Neuron (in vitro differentiated cells): Measurements from ENCODE around the gene TREML2.

Experiments
- H2AFZ ChIP-seq: one replicate; pipeline ENCODE4 v1.6.1; 2013; ENCODE audit warnings: low read depth, mild to moderate bottlenecking, inconsistent platforms, low read length, moderate library complexity
- H3K27me3 ChIP-seq: one replicate; pipeline ENCODE4 v1.6.1; 2013; ENCODE audit warnings: low read length; ENCODE audit not compliant: insufficient read depth
- H3K36me3 ChIP-seq: one replicate; pipeline ENCODE4 v1.6.1; 2013; ENCODE audit warnings: low read length; ENCODE audit not compliant: insufficient read depth
- H3K4me1 ChIP-seq: one replicate; pipeline ENCODE4 v1.6.1; 2013; ENCODE audit warnings: low read length; ENCODE audit not compliant: insufficient read depth
- H3K4me3 ChIP-seq: 2 replicates; pipeline ENCODE4 v1.5.1; 2013; ENCODE audit warnings: mild to moderate bottlenecking, low read length, moderate library complexity
- H3K9me3 ChIP-seq: one replicate; pipeline ENCODE4 v1.6.1; 2013; ENCODE audit warnings: low read length

Gene TREML2

DNA sequence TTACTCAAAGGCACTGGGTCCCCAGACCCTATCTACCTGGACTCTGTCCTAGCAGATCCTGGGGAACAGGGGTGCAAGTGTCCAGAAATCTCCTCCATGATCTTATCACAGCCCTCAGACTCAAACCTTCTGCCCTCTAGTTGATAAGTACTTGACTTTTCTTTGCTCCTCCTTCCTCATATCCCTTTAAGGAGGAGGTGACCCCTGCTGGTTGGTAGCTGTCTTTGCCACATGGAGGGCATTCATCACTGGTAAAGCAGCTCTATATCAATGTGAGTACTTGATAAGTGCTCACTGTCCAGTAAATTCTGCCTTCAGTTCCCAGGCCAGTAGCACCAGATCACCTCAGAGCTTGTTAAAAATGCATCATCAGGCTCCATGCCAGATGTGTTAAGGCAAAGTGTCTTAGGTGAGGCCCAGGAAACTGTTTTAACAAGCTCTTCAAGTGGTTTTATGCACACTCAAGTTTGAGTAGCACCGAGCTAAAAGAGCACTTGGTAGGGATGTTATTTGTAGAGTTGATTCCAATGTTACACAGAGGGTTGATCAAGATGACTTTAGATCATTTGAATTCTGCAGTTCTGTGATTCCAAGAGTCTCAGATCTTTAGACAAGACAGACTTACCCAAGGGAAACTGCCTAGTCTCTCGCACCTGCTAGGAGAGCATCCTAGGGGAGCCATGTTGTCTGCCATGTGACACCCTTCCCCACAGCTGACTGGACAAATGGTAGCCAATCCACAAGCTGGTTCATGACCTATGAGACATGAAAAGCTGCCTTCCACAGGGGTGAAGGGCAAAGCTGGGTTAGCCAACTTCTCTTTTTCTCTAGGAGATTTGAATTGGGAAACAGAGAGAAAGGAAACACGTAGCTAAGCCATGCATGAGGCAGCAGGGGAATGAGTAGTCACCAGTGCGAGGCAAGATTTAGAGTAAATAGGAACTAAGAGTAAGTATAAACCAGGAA, 18.6 kb downstream of the TREML2 start:
- no peak overlapping the region for H3K4me3 ChIP-seq
- H3K27me3 ChIP-seq, result peaks cover 15% of the 10 kb centered on the region
- no peak overlapping the region for H2AFZ ChIP-seq
- no peaks in the 10 kb centered on the region for H3K9me3 ChIP-seq
- no peaks in the 10 kb centered on the region for H3K4me1 ChIP-seq
- H3K36me3 ChIP-seq, result no peaks in the 10 kb centered on the region

DNA sequence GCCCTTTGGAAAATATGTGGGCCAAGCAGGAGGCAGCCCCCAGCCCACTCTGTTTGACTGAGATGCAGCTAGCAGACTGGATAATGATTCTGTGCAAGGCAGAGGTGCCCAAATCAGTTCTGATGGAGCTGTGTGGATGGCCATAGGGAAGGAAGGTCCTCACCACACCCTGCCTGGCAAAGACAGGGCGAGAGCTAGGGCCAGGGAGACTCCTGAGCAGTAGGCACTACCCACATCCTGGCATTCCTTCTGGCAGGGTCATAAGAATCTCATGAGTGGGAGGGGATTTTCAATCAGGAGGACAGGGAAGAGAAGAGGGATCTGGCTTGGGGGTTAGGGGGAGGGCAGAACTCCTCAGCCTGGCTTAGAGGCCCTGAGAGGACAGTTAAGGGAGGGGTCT, 19.4 kb downstream of the TREML2 start:
- no peaks in the 10 kb centered on the region for H3K4me1 ChIP-seq
- no peaks in the 10 kb centered on the region for H3K9me3 ChIP-seq
- peaks cover 15% of the 10 kb centered on the region for H3K27me3 ChIP-seq
- H2AFZ ChIP-seq, result no peak overlapping the region
- H3K36me3 ChIP-seq, result no peaks in the 10 kb centered on the region
- no peak overlapping the region for H3K4me3 ChIP-seq

DNA sequence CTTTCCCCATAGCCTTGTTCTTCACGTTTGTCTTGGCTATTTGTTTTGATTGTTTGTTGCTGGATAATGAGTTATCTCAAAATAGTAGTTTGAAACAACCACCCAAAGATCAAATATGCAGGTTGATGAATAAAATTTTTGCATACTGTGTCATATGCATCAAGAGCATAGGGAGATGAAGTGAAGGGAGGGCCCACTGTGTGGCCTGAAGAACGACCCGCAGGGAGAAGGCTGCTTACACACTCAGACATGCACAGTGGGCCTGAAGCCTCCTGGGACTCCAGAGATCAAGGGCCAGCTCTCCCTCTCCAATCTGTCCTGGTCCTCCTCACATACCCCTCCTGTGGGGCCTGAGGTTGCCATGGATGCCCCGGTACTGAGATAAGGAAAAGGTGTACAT, 21.8 kb downstream of the TREML2 start:
- Histone ChIP-seq H3K4me1 (no peaks in the 10 kb centered on the region), H3K4me3 (no peak overlapping the region), H3K27me3 (peaks cover 5% of the 10 kb centered on the region), H3K36me3 (no peaks in the 10 kb centered on the region), H2AFZ (no peak overlapping the region), H3K9me3 (no peaks in the 10 kb centered on the region)

DNA sequence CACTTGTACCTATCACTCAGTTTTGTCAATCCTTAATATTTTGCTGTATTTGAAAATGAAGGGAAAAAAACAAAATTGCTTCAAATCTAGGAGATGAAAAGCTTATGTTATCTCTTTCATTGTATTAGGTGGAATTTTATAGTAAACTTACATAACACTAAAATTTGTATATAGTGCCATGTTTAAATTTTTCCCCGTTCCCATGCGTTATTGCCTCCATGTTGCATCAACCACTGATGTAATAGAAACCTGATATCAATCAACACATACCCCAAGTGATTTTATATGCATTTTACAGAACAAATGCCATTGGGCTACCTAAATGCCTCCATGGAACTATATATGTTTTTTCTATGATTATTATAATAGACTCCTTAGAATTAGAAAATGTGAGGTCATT, 23.3 kb downstream of the TREML2 start:
- Histone ChIP-seq H3K9me3 (no peaks in the 10 kb centered on the region), H2AFZ (no peak overlapping the region), H3K27me3 (peaks cover 5% of the 10 kb centered on the region), H3K4me1 (no peaks in the 10 kb centered on the region), H3K36me3 (no peaks in the 10 kb centered on the region), H3K4me3 (no peak overlapping the region)

DNA sequence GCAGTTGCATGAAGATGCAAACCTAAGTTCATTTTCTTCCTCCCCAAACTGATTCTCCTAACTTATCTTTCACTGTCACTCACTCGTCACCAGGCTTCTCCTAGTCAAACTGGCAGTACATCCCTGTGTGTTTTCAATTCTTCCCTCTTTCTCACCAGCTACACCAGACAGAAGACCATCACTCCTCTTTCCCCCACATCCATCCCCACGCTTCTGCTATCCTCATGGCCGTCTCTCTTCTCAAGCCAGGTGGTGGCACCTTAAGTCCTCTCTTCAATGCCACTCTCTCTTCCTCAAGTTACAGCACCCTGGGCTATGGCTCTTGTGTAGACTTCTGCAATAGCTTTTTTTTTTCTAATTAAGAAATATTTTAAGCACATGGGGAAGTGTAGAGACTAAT, 23.7 kb downstream of the TREML2 start:
- no peaks in the 10 kb centered on the region for H3K9me3 ChIP-seq
- peaks cover 5% of the 10 kb centered on the region for H3K27me3 ChIP-seq
- H3K4me1 ChIP-seq, result no peaks in the 10 kb centered on the region
- no peaks in the 10 kb centered on the region for H3K36me3 ChIP-seq
- no peak overlapping the region for H2AFZ ChIP-seq
- H3K4me3 ChIP-seq, result no peak overlapping the region

DNA sequence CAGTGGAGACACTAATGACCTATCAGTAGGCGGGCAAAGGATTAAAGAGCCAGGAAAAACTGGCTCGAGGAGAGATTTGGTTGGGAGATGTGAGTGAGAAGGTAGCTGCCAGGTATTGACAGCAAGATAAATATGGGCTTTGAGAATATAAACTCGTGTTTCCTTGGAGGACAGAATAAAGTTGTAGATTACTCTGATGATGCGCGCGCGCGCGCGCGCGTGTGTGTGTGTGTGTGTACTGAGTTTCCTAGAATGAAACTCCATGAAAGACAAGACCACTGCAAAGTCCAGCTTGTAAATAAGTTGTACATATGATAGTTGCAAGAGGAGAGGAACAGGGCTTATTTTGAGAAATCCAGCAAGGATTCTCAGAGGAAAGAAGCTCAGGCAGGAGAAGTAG, 24.8 kb downstream of the TREML2 start:
- Histone ChIP-seq H3K9me3 (no peaks in the 10 kb centered on the region), H3K27me3 (peaks cover 5% of the 10 kb centered on the region)

DNA sequence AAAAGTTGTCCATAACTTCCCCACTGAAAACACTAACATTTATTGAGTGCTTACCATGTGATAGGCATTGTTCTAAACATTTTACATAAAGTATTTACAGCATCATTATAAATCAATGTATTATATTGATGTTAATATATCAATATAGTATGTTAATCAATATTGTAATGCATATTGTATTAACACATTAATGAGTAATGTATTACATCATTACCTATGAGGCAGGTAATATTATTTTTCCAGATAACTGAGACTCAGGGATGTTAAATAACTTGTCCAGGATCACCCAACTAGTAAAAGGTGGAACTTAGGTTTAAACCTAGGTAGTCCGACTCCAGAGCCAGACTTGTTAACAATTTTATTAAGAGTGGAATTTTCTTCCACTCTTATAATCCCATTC, 25.9 kb downstream of the TREML2 start:
- Histone ChIP-seq H3K9me3 (no peaks in the 10 kb centered on the region), H3K4me1 (no peaks in the 10 kb centered on the region), H3K27me3 (peaks cover 5% of the 10 kb centered on the region), H3K4me3 (no peak overlapping the region), H2AFZ (no peak overlapping the region), H3K36me3 (no peaks in the 10 kb centered on the region)

More for the DNA sequence above, 24.8 kb downstream of the TREML2 start:
- Histone ChIP-seq H3K36me3 (no peaks in the 10 kb centered on the region), H3K4me1 (no peaks in the 10 kb centered on the region), H2AFZ (no peak overlapping the region), H3K4me3 (no peak overlapping the region)

DNA sequence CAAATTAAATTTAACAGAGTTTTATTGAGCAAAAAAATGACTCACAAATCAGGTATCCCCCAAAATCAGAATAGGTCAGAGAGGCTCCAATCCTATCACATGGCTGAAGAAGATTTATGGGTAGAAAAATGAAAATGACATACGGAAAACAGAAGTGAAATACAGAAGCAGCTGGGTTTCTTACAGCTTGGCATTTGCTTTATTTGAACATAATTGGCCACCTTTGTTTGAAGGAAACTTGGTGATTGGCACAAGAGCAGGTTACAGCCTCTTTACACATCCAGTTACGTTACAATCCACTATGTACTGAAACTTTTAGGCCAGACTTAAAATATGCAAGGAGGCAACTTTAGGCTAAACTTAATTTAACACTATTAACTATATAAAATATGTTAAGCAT, 26.3 kb downstream of the TREML2 start:
- no peaks in the 10 kb centered on the region for H3K36me3 ChIP-seq
- H3K4me3 ChIP-seq, result no peak overlapping the region
- H2AFZ ChIP-seq, result no peak overlapping the region
- no peaks in the 10 kb centered on the region for H3K9me3 ChIP-seq
- no peaks in the 10 kb centered on the region for H3K4me1 ChIP-seq
- peaks cover 4% of the 10 kb centered on the region for H3K27me3 ChIP-seq

DNA sequence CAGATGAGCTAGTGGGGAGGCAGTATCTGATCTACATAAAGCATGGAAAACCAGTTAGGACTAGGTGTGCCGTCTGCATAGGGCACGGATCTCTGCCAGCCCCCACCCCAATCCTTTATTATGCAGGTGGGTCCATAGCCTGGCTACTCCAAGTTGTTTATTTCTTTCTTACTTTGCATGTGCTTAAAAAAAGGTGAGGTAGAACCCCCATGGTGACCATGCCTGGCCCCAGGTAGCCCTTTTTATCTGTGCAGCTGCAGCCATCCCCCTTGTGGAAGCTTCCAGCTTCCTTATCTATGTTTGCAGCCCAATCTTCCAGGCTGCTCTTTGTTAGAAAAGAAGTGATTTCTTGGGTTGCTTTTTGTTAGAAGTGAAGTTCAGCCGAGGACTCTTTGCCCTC, 29.0 kb downstream of the TREML2 start:
- Histone ChIP-seq H3K27me3 (no peaks in the 10 kb centered on the region), H3K4me3 (no peak overlapping the region), H3K36me3 (no peaks in the 10 kb centered on the region), H3K4me1 (no peaks in the 10 kb centered on the region), H3K9me3 (no peaks in the 10 kb centered on the region), H2AFZ (no peak overlapping the region)

DNA sequence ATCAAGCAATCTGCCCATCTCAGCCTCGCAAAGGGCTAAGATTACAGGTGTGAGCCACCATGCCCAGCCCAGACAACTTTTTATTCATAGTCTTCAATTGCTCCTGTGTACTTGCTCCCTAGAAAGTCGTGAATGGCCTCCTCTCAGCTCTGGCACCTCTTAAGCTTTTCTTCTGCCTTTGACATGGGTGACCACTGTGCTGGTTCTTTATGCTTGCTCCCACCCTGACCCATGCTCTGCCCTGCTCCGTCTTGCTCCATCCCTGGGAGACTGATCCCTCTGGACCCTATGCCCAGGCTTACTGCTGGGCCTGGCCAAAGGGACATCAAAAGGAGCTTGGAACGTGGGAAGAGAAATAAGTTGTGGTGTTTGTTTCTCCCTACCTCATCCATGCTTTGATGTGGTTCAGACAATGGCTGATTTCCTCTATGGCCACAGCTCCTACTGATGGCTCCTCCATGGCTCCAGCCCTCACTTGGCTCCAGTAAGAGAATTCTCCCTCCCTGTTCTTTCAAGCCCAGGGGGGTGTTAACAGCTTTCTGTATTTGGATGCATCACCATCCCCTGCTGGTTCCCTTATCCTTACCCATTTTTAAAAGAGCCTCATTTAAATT, 30.3 kb downstream of the TREML2 start:
- H3K4me3 ChIP-seq, result no peak overlapping the region
- H3K4me1 ChIP-seq, result no peaks in the 10 kb centered on the region
- H3K9me3 ChIP-seq, result no peaks in the 10 kb centered on the region
- H3K27me3 ChIP-seq, result no peaks in the 10 kb centered on the region
- no peak overlapping the region for H2AFZ ChIP-seq
- no peaks in the 10 kb centered on the region for H3K36me3 ChIP-seq

DNA sequence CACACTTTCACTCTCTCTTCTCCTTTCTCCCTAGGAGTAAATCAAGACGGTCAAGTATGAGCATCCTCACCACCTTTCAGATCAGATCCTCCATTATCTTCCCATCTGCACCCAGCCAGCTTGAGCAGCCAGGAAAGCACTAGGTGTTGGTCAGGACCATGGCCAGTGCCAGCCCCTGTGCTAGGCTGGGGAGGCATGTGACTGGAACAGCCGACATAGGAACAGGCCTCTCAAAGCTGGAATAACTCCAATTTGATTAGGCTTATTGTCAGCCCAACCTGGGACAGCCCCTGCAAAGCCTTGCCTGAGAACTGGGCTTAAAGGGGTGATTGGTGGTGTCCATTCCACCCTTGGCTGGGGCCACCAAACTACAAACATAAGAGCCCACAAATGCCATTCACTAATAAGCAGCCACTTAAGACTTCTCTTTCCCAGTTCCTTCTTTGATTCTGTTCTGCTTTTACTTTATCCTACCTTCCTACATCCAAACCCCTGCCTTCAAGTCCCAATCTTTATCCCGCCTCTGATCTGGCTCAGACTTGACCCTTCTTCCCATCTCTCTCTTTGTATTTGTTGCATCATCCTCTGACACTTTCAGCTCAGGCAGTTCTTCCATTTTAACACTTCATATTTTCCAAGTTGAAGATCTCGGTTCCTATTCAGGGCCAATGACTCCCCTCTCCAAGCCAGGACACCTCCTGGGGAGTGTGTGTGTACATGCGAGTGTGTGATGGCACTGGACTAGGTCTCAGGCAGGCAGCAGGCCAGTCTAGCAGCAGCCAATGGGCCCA, 33.6 kb downstream of the TREML2 start:
- Histone ChIP-seq H3K36me3 (no peaks in the 10 kb centered on the region), H3K4me1 (no peaks in the 10 kb centered on the region)

DNA sequence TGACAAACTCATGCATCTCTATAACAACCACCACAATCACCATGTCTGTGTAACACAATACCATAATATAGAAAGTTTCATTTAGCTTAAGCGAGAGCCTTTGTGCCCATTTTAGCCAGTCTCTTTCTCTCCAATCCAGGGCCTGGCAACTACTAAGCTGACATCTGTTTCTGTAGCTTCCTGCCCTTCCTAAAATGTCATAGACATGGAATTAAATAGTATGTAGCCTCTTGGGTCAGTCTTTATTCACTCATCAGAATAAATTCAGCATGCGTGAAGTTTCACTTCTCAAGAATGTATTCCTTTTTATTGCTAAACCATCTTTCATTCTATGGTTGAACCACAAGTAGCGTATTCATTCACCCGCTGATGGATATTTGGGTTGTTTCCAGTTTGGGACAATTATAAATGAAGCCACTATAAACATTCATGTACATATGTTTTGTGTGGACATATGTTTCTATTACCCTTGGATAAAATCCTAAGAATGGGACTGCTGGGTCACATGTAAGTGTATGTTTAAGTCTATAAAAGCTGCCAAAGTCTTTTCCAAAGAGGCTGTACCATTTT, 36.3 kb downstream of the TREML2 start:
- no peaks in the 10 kb centered on the region for H3K36me3 ChIP-seq
- H3K27me3 ChIP-seq, result peaks cover 7% of the 10 kb centered on the region
- no peak overlapping the region for H3K4me3 ChIP-seq
- no peak overlapping the region for H2AFZ ChIP-seq
- H3K4me1 ChIP-seq, result no peaks in the 10 kb centered on the region
- no peaks in the 10 kb centered on the region for H3K9me3 ChIP-seq

More for the DNA sequence above, 33.6 kb downstream of the TREML2 start:
- peaks cover 7% of the 10 kb centered on the region for H3K27me3 ChIP-seq
- no peak overlapping the region for H3K4me3 ChIP-seq
- no peaks in the 10 kb centered on the region for H3K9me3 ChIP-seq
- no peak overlapping the region for H2AFZ ChIP-seq

DNA sequence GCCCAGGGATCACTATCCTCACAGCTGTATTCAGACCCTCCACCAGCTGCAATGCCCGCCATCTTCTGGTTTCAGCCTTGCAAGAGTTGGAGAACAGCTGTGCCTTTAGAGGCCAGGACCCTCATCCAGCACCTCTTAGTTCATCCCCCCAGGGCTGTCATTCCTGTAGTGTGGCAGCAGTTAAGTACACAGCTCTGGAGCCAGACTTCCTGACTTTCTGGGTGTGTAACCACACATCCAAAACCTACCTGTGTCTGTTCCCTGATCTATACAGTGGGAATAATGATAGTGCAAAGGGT, 37.6 kb downstream of the TREML2 start:
- H3K27me3 ChIP-seq, result peaks cover 9% of the 10 kb centered on the region
- H2AFZ ChIP-seq, result no peak overlapping the region
- no peak overlapping the region for H3K4me3 ChIP-seq
- H3K36me3 ChIP-seq, result no peaks in the 10 kb centered on the region
- no peaks in the 10 kb centered on the region for H3K4me1 ChIP-seq
- H3K9me3 ChIP-seq, result no peaks in the 10 kb centered on the region
